ENCODE results near the gene CCDC126. TPM values are rescaled to one million over a fixed set of nuclear protein-coding genes. Genes with fewer than 3 reads are reported as not detected.
"Not testable (repeated sequence)": the region's sequence is repeated elsewhere in the genome, so short reads cannot be mapped to it uniquely, and the experiment has no call there.

CCDC126 gene
- polyA plus RNA-seq, 1 donor = 17.8 TPM

- no peak for DNase-seq
Measured at GRCh38 chr7:23622506-23622925, 25.3 kb downstream of the CCDC126 start.

- DNase-seq = no peak
Measured at GRCh38 chr7:23628370-23628769, 31.2 kb downstream of the CCDC126 start.

- no peak for DNase-seq
Measured at GRCh38 chr7:23633417-23633816, 36.2 kb downstream of the CCDC126 start.

- DNase-seq = no peak
Measured at GRCh38 chr7:23645822-23646221, 48.6 kb downstream of the CCDC126 start.

GRCh38 chr7:23653942-23654341 is 56.8 kb downstream of the CCDC126 start:
- DNase-seq = no peak

GRCh38 chr7:23654508-23654907 is 57.3 kb downstream of the CCDC126 start:
- DNase-seq = no peak

GRCh38 chr7:23655433-23655832 is 58.3 kb downstream of the CCDC126 start:
- DNase-seq = no peak

GRCh38 chr7:23658831-23659427 is 61.7 kb downstream of the CCDC126 start:
- no peak for DNase-seq

- DNase-seq = no peak
Measured at GRCh38 chr7:23661385-23661784, 64.2 kb downstream of the CCDC126 start.

GRCh38 chr7:23662124-23662983 is 65.2 kb downstream of the CCDC126 start:
- DNase-seq = no peak

- no peak for DNase-seq
Measured at GRCh38 chr7:23662984-23663313, 65.8 kb downstream of the CCDC126 start.

GRCh38 chr7:23664122-23664521 is 66.9 kb downstream of the CCDC126 start:
- DNase-seq = no peak

- DNase-seq = no peak
Measured at GRCh38 chr7:23672033-23672432, 74.9 kb downstream of the CCDC126 start.

GRCh38 chr7:23679898-23680413 is 82.8 kb downstream of the CCDC126 start, which contains the start of gene FAM221A:
Gene FAM221A (plus strand): TSS chr7:23680199. CDS start chr7:23680219, 20 bp downstream.
- DNase-seq = peak; percentile 79

- DNase-seq = peak; percentile 78
Measured at GRCh38 chr7:23680414-23681405, 83.5 kb downstream of the CCDC126 start.

GRCh38 chr7:23684041-23684440 is 86.9 kb downstream of the CCDC126 start:
- not testable (repeated sequence) for DNase-seq

GRCh38 chr7:23685731-23686130 is 88.5 kb downstream of the CCDC126 start:
- DNase-seq = no peak

GRCh38 chr7:23687011-23687410 is 89.8 kb downstream of the CCDC126 start:
- DNase-seq = no peak

- no peak for DNase-seq
Measured at GRCh38 chr7:23689165-23689564, 92.0 kb downstream of the CCDC126 start.

- no peak for DNase-seq
Measured at GRCh38 chr7:23691320-23691719, 94.1 kb downstream of the CCDC126 start.

- no peak for DNase-seq
Measured at GRCh38 chr7:23693224-23693623, 96.0 kb downstream of the CCDC126 start.

Data from left kidney (tissue), 2 donors.